ENCODE results near the gene CALD1. TPM values are rescaled to one million over a fixed set of nuclear protein-coding genes. Genes with fewer than 3 reads are reported as not detected.

The CALD1 gene
- polyA plus RNA-seq, 4 donors = 201 to 501 (median 268) TPM

GRCh38 chr7:134855442-134855841 is 76.0 kb downstream of the CALD1 start:
- no peak for DNase-seq (ENCODE audit: low read depth in 4 of 4, low spot score in 3 of 4)

- DNase-seq (ENCODE audit: low read depth in 4 of 4, low spot score in 3 of 4) = no peak
Observed at GRCh38 chr7:134856091-134856490, 76.7 kb downstream of the CALD1 start.

DNA sequence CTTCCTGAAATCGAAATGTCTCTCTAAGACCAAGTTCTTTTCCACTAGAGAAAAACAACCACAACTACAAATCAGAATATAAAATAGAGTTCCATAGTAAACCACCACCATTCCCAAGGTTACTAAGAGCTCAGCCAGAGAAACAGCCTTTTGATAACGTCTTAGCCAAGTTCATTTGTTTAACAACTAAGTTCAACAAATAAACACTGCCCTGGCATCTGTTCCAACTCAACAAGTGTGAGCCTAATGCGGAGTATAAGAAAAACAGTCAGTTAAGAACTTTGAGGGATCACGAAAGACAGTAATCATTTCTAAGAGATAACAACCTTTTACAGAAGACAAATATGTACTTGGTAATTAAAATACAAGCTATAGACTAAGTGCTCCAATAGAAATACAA is 77.3 kb downstream of the CALD1 start:
- DNase-seq (ENCODE audit: low read depth in 4 of 4, low spot score in 3 of 4) = no peak

GRCh38 chr7:134857958-134858357 is 78.5 kb downstream of the CALD1 start:
- DNase-seq (ENCODE audit: low read depth in 4 of 4, low spot score in 3 of 4) = no peak

- no peak for DNase-seq (ENCODE audit: low read depth in 4 of 4, low spot score in 3 of 4)
Observed at GRCh38 chr7:134859783-134860182, 80.3 kb downstream of the CALD1 start.

GRCh38 chr7:134865001-134865845 is 85.8 kb downstream of the CALD1 start:
- no peak for DNase-seq (ENCODE audit: low read depth in 4 of 4, low spot score in 3 of 4)

- DNase-seq (ENCODE audit: low read depth in 4 of 4, low spot score in 3 of 4) = peak in 3 of 4 donors; percentile 37 to 48 (median 39)
Observed at GRCh38 chr7:134866617-134867016, 87.2 kb downstream of the CALD1 start.

GRCh38 chr7:134870156-134870555 is 90.7 kb downstream of the CALD1 start:
- DNase-seq (ENCODE audit: low read depth in 4 of 4, low spot score in 3 of 4) = no peak

DNA sequence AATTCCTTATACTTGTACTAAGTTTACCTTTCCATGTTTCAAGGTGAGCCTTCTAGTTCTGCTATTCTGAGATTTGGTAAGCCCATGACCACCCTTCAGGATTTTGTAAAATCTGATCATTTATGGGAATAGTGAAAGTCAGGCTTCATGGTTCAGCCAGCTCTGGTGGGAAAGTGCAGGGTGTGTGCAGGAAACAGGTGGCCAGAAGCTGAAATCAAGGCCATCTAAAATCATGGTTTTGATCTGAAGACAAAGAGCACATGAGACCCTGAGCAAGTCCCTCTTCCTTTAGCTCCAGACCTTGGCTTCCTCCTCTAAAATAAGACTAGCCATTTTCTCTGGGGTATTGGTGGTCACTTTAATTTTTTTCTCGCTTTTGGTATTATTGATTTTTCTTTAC is 91.3 kb downstream of the CALD1 start:
- DNase-seq (ENCODE audit: low read depth in 4 of 4, low spot score in 3 of 4) = no peak

GRCh38 chr7:134873253-134873652 is 93.8 kb downstream of the CALD1 start:
- no peak for DNase-seq (ENCODE audit: low read depth in 4 of 4, low spot score in 3 of 4)

- no peak for DNase-seq (ENCODE audit: low read depth in 4 of 4, low spot score in 3 of 4)
Observed at GRCh38 chr7:134874407-134874806, 95.0 kb downstream of the CALD1 start.

DNA sequence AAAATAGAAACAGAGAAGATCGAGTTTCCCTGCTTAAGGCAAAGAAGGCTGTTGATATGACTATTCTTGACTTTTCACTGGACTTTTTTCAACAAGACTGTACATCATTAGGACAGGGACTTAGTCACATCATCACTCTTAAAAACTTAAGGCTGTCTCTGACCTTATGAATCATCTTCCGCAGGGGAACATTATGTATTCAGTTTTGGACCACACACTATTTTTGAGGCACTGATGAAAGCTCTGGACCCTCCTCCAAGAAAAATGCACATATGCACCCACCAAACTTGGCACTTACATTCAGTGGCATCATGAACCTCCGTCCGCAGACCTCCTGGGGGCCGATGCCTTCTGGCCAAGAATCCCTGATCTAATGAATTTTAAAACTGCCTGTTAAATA is 96.4 kb downstream of the CALD1 start:
- no peak for DNase-seq (ENCODE audit: low read depth in 4 of 4, low spot score in 3 of 4)

DNA sequence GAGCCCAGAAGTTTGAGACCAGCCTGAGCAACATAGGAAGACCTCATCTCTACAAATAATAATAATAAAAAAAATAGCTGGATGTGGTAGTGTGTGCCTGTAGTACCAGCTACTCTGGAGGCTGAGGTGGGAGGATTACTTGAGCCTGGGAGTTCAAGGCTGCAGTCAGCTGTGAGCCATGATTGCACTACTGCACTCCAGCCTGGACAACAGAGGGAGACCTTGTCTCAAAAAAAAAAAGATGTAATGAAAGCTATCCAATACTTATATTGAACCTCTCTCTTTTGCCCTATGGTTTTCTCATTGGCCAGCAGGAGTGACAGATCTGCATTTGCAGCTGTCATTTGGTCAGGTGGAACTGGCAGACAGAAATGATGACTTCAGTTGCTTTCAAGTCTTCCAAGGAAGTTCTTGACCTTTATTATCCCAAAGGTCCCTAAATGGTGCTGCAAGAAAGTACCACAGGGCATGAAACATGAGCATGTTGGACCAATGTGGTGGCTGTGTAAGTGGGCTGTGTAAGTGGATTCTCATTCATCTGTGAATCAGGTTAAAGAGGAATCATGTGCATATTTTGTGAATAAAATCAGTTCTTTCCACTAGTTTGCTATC is 99.4 kb downstream of the CALD1 start:
- no peak for DNase-seq (ENCODE audit: low read depth in 4 of 4, low spot score in 3 of 4)

DNA sequence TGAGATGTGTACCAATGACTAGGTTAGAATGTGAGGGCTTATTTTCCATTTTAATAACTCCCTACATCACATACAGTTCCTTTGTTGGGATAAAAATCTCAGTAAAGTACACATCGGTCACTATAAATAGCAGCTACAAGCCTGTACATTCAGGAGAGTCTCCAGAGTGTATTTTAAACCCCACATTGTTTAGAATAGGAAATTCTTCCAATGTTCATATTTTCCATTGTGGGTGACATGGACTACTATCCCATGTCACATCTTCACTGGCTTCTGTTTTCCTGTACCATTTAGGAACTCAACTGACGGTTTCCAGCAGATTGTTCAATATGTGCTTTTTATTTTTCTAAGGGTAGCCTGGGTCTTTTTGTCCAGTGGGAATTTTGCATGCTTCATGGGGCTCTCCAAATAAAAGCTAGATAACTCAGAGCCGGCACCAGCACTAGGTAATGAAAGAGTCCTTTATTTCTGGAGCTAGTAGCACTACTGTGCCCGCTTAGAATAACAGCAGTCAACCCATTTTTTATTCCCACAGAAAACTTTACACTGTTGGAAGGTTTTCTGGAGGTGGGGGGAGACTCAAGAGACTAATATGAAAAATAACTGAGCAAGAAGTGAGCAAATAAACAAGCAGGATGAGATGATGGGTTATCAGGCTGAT is 100.5 kb downstream of the CALD1 start:
- DNase-seq (ENCODE audit: low read depth in 4 of 4, low spot score in 3 of 4) = no peak

- no peak for DNase-seq (ENCODE audit: low read depth in 4 of 4, low spot score in 3 of 4)
Observed at GRCh38 chr7:134882481-134882880, 103.0 kb downstream of the CALD1 start.

GRCh38 chr7:134885967-134886352 is 106.5 kb downstream of the CALD1 start:
- no peak for DNase-seq (ENCODE audit: low read depth in 4 of 4, low spot score in 3 of 4)

- no peak for DNase-seq (ENCODE audit: low read depth in 4 of 4, low spot score in 3 of 4)
Observed at GRCh38 chr7:134886353-134887057, 107.1 kb downstream of the CALD1 start.

DNA sequence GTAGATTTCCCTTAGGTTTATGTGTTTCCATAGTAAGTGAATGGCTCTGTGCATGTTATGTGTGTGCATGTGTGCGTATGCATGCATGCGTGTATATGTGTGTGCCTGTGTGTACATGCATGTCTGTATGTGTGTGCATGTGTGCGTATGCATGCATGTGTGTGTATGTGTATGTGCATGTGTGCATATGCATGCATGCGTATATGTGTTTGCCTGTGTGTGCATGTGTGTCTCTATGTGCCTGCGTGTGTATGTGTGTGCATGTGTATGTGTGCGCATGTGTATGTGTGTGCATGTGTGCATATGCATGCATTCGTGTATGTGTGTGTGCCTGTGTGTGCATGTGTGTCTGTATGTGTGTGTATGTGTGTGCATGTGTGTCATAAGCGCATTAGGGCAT is 108.1 kb downstream of the CALD1 start:
- DNase-seq (ENCODE audit: low read depth in 4 of 4, low spot score in 3 of 4) = no peak

- no peak for DNase-seq (ENCODE audit: low read depth in 4 of 4, low spot score in 3 of 4)
Observed at GRCh38 chr7:134888141-134888740, 108.8 kb downstream of the CALD1 start.
